Measurements from ENCODE around the gene COMMD4.
"Not testable (repeated sequence)": the region's sequence is repeated elsewhere in the genome, so short reads cannot be mapped to it uniquely, and the experiment has no call there.

COMMD4 gene

DNA sequence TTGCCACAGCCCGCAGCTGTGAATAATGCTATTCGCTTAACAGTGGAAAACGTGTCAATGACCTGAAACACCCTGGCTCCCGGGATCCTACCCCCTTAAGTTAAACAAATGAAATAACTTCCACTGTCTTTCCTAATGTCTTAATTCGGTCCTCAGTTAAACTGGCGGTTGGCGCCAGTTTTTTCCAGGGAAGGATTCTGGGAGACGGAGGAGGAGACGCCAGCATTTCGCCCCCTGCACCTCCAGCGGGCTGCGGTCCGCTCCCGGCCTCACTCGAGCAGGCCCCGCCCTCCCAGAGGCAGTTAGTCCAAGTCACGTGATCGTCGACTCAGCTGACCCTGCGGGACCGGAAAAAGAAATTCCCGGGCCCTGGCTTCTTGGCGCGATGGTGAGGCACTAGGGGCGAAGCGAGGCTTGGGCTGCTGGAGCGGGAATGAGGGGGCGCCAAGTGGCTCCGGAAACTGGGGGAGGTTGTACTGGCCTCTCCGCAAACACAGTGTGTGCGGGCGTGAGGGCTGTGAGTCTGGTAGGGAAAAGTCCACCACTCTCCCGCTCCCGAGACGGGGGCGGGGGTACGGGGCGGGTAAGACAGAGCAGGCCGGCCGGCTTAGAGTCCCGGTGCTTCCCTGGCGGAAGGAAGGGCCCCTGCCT lies at the start of gene COMMD4:
Gene COMMD4 (plus strand): TSS at position 359 of the 651 bp plus-strand sequence. CDS start 27 bp downstream, at position 386.
- DNase-seq, result peak; percentile 93

DNA sequence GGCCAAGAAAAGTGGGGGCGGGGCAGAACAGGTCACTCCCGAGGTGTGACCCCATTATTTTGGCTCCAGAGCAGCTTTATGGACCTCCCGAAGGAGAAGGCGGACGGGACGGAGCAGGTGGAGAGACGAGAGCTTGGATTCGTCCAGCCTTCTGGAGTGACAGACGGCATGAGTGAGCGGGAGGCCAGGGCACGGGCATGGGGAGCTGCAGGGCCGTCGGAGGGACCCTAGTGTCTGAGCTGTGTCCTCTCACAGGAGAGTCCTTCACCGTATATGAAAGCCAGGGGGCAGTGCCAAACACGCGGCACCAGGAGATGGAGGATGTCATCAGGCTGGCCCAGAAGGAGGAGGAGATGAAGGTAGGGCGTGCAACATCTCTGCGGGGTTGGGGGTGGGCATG lies 42.2 kb upstream of the COMMD4 start:
- not testable (repeated sequence) for DNase-seq

DNA sequence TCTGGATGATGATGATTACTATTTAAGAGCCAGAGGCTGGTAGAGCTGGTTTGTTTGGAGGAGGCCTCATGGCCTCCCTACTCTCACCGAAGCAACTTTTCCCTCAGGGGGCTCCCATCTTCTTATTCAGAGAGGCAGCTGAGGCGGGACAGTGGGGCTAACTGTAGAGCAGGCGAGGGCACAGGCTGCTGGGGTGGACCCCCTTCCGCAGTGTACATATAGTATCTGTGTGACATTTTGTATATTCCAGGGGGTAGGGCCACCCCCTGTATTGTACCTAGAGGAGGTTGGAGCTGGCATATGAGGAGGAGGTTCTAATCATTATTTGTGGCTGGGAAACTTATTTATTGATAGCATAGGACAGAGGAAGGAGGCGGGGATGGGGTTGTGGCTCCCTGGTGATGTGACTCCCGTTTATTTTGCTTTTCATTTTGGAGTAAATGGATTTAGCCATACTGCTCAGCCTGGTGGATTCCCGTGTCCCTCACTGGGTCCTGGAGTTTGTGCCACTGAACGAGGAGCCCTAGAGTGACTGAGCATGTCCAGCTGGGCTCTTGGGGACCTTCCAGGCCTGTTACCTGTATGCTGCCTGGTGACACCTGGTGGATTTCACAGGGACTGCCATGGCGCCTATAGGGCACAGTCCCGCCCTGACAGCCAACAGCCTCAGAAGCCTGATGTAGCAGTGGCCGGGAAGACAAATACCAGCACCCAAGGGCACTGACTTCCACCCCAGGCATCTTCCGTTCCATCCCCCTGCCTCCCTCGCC lies 37.1 kb upstream of the COMMD4 start:
- DNase-seq, result not testable (repeated sequence)

DNA sequence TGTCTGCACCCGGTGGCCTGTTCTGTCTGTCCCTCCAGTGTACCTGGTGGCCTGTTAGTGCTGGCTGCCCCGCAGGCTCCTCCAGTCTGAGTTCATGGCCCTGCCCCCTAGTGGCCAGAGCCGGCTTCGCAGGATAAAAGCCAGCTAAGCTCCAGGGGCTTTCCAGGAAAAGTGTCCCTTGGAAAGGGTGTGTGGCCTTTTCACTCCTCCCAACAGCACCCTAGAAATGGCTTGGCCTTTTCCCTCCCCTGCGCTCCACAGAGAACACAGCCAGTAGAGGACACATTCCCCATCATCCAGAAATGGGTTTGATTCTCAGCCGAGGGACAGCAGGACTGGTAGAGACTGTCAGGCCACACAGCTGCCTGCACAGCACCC lies 36.6 kb upstream of the COMMD4 start:
- peak; percentile 75 for DNase-seq

DNA sequence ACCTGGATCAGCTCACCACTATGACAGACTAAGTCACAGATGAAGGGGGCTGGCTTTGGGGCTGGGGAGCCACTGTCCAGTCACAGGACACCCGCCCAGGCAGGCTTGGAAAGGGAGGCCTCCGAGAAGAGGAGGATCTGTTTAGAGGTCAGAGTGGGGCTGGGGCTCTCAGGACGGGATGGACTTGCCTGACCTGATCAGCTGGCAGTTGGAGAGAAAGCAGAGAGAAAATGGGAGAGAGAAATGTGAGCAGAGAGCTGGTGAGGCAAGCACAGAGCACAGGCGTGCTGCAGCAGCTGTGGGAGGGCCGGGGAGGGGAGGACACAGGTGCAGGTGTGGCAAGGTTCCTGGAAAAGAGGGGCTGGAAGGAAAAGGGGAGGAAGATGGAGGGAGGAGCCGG lies 35.8 kb upstream of the COMMD4 start:
- DNase-seq, result not testable (repeated sequence)

DNA sequence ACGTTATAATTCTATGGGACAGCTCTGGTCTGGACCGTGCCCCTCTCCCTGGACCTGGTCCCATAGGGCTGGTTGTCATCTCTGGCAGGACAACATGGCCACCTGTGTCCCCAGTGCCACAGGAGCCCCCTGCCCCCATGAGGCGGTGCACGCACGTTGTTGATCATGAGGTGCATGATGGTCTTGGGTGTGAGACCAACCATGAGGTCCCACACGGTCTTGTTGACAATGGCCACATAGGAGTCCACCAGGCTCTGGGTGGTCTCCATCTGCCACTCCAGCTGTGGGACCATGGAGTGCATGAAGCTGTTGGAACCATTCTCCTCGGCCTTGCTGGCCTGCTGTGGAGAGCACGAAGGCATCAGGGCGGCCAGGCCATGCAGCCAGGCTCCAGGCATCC lies 33.5 kb upstream of the COMMD4 start:
- no peak for DNase-seq

DNA sequence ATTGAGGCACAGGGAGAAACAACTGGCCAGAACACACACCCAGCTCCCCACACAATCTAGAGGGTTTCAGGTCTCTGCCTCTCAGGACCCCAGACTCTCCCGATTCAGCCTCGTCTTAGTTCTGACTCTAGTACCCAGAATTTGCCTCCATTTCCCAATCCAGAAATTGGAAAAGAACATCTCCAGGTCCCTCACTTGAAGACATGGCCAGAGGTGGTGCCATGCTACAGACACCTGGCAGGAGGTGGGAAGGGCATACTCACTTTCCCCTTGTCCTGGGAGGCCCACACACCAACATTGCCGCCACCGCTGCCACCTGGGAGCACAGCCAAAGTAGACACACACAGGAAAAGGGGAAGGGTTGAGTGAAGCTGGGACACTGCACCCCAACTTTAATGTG lies 33.1 kb upstream of the COMMD4 start:
- not testable (repeated sequence) for DNase-seq

DNA sequence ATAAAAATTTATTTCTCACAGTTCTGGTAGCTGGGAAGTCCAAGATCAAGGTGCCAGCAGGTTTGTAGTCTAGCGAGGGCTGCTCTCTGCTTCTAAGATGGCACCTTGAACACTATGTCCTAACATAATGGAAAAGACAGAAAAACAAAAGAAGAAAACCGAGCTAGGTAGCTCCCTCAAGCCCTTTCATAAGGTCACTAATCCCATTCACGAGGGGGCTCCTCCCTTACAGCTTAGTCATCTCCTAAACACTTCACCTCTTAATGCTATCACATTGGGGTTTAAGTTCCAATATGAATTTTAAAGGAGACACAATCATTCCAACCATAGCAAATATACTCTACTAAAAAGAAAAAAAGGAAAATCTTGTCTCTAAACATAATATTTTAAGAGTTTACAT lies 29.7 kb upstream of the COMMD4 start:
- no peak for DNase-seq

DNA sequence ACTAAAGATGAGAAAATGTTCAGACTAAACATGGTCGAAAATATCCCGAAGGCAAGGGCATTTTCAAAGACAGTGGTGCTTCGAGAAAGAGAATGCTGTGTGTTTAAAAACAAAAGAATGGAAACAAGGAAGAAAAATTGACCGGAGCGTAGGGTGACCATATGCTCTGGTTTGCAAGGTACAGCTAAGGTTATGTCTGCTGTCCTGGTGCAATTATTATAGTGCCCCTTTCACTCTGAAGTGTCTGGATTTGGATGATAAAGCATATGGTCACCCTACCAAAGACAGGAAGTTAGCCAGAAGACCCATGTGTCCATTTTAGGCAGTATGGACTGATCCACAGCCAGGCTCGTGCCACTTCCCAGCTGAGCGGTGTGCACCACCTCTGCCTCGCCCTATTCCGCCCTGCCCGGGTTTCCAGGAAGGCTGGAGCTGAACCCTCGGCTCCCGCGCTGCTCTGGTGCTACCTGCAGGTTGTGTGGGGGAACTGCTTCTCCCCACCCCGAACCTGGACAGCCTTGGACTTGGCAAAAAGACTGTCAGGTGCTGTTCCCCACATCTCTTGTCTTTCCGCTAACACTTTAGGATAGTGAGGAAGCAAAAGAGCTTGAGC lies 28.0 kb upstream of the COMMD4 start:
- DNase-seq, result peak; percentile 48

DNA sequence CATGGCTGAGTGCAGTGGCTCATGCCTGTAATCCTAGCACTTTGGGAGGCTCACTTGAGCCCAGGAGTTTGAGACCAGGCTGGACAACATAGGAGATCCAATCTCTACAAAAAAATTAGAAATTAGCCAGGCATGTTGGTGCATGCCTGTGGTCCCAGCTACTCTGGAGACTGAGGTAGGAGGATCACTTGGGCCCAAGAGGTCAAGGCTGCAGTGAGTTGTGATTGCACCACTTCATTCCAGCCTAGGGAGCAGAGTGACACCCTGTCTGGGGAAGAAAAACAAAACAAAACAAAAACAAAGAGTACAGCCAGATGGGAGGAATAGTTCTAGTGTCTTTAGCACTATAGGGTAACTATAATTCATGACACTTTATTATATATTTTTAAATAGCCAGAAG lies 26.2 kb upstream of the COMMD4 start:
- DNase-seq, result no peak

DNA sequence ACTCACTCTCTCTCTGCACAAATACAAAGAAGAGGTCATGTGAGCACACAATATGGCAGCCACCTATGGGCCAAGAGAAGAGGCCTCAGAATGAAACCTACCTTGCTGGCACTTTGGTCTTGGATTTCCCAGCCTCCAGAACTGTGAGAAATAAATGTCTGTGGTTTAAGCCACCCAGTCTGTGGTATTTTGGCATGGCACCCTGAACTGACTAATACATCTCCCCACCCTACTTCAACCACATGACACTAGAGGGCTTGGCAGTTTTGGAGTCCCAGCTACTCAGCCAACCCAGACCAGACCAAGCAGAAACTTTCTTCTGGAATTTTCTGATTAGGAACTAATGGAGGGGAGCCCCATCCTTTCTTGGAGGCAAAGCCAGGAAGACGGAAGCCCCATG lies 23.3 kb upstream of the COMMD4 start:
- DNase-seq, result not testable (repeated sequence)

DNA sequence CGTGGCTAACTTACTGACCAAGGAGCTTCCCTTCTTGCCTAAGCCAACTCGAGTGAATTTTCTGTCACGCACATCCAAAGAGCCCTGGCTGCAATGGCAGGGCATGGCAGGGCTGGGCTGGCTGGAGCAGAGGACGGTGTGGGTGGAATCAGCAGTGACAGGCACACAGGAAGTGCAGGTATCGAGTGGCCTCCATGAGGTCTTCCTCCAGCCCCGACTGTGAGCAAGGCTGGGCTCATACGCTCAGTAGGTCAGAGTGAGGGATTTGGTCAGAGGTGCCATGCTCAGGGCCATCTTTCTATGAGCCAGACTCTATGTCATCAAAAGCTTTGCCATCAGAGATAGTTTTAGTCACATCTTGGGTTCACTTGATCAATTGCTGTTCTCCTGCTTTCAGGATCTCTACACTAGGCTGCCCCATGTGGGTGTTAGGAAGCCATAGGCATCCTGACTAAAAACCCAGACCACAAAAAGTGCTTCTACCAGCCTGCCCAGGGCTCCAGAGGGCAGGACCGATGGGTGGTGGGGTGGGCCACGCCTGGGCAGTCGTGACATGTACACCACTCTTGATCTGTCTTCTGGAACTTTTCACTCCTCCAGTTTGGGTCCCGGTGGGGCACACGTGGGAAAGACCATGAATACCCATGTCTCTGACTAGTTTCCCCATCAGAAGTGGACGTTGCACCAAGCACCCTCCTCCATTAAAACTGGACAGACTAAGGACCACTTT lies 22.6 kb upstream of the COMMD4 start:
- no peak for DNase-seq

DNA sequence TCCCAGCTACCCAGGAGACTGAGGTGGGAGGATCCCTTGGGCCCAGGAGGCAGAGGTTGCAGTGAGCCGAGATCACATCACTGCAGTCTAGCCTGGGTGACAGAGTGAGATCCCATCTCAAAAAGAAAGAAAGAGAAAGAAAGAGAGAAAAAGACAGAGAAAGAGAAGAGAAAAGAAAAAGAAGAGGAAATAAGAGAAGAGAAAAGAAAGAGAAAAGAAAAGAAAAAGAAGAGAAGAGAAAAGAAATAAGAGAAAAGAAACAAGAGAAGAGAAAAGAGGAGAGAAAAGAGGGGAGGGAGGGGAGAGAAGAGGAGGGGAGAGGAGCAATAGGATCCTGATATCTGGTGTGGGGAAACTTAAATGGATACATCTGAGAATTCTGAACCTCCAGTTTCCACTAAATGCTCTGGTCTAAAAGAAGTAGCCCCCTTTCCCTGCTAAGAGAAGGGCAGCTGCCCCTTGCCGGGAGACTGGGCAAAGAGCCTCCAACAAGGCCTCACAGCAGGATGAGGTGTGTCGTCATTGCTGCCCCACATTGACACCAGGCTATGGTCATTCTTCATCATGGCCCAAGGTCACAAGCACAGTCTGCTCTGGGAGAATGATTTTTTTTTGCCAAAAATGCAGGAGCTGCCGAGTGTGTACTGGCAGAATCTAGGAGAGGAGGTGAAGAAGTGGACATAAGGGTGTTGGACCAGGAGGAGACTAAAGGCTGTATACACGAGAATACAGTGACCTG lies 21.1 kb upstream of the COMMD4 start:
- DNase-seq, result no peak

DNA sequence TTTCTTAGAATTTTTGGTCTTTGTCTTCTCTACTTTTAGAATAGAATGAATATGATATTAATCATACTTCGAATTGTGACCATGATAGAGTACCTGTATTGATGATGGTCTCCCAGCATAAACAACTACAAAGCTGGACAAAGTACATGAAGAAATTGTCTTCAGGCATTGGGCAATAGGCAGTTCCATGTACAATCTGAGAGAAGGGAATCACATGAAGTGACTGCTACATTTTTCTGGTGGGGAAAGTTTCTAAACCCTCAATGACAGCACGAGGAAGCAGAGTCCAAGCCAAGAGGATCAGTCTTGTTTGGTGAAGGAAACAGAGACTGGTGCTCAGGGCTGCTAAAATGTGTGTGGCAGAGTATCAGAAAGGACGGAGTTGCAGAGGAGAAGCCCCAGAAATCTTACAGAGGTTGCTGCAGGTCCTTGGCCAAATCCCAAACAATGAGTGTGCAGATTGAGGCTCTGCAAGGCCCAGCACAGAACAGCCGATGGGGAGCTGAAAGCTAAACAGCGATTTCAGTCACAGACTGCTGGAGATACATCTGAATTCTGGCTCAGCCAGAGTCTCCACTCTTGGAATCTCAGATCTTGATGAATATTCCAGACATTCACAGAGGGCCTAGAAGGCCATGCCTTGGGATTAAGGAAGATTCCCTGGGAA lies 16.5 kb upstream of the COMMD4 start:
- not testable (repeated sequence) for DNase-seq

DNA sequence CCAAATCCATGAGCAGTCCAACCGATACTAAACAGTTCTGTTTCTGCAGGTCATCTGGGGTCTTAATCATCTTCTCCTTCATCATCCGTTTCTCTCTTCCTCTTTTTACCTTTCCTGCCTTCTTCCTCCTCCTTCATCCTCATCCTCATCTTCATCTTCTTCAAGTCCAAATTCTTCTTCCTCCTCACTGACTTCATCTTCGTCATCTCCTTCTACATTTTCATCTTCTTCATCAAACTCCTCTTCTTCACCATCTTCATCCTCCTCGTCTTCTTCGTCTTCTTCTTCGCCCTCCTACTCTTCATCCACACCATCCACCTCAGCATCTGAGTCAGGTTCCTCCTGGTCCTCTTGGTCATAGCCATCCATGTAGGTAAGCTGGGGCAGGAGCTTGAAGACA lies 14.2 kb upstream of the COMMD4 start:
- no peak for DNase-seq

DNA sequence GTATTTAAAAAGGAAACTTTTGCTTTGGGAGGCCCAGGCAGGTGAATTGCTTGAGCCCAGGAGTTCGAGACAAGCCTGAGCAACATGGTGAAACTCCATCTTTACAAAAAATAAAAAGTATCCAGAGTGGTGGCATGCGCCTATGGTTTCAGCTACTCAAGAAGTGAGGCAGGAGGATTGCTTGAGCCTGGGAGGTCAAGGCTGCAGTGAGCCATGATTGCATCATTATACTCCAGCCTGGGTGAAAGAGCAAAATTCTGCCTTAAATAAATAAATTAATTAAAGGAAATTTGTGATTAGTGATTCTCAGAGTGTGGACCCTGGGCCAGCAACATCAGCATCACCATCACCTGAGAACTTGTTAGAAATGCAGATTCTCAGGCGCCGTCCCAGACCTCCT lies 9.9 kb upstream of the COMMD4 start:
- DNase-seq, result no peak

DNA sequence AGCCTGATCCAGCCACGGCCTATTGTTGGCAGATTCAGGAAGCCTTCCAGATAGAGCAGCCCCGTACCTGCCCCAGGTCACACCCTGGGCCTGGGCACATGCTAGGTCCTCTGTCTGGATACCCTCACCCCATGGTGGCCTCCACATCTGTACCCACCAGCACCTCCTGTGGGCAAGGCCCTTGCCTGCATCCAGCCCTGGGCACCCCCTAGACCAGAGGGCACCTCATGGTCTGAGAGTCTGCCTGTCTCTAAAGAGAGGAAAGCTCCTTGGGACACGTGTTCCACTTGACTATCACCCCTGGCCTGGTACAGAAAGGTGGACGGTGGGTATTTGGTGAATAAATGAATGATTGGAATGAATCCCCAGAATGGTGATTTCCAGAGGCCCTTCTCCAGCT lies 8.9 kb upstream of the COMMD4 start:
- no peak for DNase-seq

DNA sequence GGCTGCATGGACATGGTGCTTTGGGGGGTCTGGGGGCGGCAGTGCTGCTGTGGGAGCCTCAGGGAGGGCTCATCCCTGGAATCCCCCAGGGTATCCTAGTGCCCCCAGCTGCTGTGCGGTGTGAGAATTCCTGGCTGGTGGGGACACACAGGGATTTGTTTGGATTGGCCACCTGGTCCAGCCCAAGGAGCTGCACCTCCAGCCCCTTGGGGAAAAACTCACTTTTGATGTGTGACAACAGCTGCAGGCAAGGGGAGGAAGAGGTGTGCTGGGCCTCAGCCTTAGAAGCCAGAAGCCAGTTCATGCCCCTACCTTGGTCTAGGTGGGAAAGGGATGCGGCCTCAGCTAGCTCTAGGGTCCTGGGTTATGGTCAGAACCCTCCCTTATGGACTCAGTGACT lies 8.4 kb upstream of the COMMD4 start:
- DNase-seq, result no peak

DNA sequence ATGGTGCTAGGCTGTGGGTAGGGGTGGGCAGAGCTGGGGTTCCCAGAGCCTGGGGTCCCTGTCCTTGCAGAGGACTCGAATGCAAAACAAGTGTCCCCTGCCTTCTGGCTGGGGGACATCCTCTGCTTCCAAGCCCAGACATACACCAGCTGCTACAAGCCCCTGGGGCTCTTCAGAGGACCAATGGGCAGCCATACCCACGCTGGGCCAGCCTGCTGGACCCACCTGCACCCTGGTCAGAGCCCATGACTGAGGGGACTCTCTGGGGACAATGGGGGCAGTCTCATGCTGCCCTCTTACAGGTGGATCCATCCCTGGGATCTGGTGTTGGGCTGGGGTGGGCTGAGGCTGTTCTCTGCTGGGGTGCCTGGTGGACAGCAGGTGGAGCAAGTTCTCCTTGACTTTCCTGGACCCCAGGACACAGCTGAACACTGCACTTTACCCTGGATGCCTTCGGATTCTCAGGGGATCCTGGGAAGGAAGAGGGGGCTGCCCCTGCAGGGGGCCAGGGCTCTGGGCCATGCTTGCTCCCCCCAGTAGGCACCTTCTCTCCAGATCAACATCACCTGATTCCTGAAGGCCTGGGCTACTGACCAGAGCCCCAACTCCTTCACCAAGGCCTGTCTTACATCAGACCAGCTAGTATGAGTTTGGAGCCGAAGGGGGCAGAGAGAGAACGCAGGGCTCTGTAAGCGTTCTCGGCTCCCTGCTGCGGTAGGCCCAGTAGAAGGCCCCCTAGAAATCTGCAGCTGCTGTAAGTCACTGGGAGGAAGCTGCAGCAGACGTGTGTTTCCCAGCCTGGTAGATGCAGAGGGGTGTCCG lies 7.2 kb upstream of the COMMD4 start:
- no peak for DNase-seq

DNA sequence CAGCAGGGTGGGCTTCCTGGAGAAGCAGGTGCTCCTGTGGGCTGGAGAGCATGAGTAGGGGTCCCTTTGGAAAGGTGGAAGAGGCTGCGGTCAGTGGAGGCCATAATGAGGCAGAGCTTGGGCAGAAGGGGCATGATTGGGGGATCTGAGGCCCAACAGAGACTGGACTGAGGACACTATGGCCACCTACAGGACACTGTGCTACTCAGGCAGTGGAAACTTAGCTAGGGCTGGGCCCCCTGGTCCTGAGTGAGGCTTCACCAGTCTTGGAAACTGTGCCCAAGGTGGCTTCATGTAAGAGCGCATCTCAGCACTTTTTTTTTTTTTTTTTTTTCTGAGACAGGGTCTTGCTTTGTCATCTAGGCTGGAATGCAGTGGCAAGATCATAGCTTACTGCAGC lies 6.3 kb upstream of the COMMD4 start:
- DNase-seq, result no peak

DNA sequence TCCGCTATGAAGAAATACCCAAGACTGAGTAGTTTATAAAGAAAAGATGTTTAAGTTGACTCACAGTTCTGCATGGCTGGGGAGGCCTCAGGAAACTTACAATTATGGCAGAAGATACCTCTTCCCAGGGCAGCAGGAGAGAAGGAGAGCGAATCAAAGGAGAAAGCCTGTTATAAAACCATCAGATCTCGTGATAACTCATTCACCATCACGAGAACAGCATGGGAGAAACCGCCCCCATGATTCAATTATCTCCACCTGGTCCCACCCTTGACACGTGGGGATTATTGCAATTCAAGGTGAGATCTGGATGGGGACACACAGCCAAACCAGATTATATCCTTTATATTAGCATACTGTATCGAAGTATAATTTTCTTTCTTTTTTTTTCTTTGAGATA lies 3.8 kb upstream of the COMMD4 start:
- DNase-seq, result not testable (repeated sequence)
